Placental pericyte (primary cell): Measurements from ENCODE around the gene PLPPR5. TPM values are rescaled to one million over a fixed set of nuclear protein-coding genes. Genes with fewer than 3 reads are reported as not detected.

Source experiments
- small RNA-seq: library from RNA; depleted of rRNA; stranded (forward); fragments of <200 nt; gene quantifications from one replicate; pipeline ENCODE3, GENCODE V24; 2012; ENCODE audit warnings: low replicate concordance
- total RNA-seq: library from RNA; depleted of rRNA; stranded (reverse); fragments of >200 nt; gene quantifications from 2 replicates; pipeline ENCODE4 v1.2.3, GENCODE V29; 2012

The PLPPR5 gene, protein sequence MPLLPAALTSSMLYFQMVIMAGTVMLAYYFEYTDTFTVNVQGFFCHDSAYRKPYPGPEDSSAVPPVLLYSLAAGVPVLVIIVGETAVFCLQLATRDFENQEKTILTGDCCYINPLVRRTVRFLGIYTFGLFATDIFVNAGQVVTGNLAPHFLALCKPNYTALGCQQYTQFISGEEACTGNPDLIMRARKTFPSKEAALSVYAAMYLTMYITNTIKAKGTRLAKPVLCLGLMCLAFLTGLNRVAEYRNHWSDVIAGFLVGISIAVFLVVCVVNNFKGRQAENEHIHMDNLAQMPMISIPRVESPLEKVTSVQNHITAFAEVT
- total RNA-seq = under 0.01 TPM in 1 of 2 replicates, not detected in the other

DNA sequence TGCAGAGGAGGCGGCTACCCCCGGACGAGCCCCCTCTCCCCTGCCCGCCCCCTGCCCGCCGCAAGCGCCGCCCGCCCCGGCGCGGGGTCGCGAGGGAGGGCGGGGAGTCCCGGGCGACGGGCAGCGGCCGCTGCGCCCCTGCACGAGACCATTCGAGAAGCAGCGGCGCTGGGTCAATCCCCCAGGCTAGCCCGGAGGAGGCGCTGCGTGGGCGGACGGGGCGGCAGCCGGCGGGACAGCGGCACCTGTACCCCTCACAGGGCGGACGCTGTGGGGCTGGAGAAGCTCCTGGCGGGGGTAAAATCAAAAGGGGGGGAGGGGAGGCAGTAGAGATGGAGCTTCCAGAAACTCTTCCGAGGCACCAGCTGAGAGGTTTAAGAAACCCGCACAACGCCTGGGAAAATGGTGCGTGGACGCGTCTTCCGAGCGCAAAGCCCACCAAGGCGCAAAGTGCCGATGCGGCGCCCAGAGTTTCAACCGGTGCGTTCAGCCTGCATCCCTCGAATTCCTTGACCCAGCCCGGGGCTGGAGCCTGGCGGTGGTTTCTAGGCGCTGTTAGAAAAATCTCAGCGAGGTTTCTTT is at the start of gene PLPPR5:
TSS of gene PLPPR5 (minus strand) at position 1 of the 582 bp plus-strand sequence. CDS start 190 bp downstream, outside the sequence.

Small RNA genes within 50 kb of the gene (small RNA-seq; reads per million reads assigned to genes)
- not detected for gene AL445433.1
